HG02759 (cell line): ENCODE results near the gene OR1I1.
"Not testable (repeated sequence)": the region's sequence is repeated elsewhere in the genome, so short reads cannot be mapped to it uniquely, and the experiment has no call there.

ENCODE experiments used
- ATAC-seq: cut with Tn5 transposase; IDR thresholded peaks from one replicate; pipeline ENCODE4 v1.9.1; 2021; ENCODE audit warnings: mild to moderate bottlenecking, moderate library complexity; ENCODE audit not compliant: unreplicated experiment

Gene OR1I1

GRCh38 chr19:15097980-15098379 is 16.0 kb downstream of the OR1I1 start:
- not testable (repeated sequence) for ATAC-seq

GRCh38 chr19:15098460-15098859 is 16.4 kb downstream of the OR1I1 start:
- ATAC-seq = no peak

- ATAC-seq = no peak
These were observed 17.1 kb downstream of the OR1I1 start for GRCh38 chr19:15099017-15099582.

GRCh38 chr19:15101479-15102082 is 19.6 kb downstream of the OR1I1 start:
- no peak for ATAC-seq

- ATAC-seq = no peak
These were observed 22.0 kb downstream of the OR1I1 start for GRCh38 chr19:15104003-15104402.

GRCh38 chr19:15104411-15104810 is 22.4 kb downstream of the OR1I1 start:
- no peak for ATAC-seq

- ATAC-seq = no peak
These were observed 23.0 kb downstream of the OR1I1 start for GRCh38 chr19:15105044-15105443.

GRCh38 chr19:15107061-15108010 is 25.3 kb downstream of the OR1I1 start, which contains the start of gene SYDE1:
Gene SYDE1 (plus strand): TSS chr19:15107401. CDS start chr19:15107434, 33 bp downstream.
- ATAC-seq = no peak

- ATAC-seq = no peak
These were observed 26.3 kb downstream of the OR1I1 start for GRCh38 chr19:15108145-15108844.

GRCh38 chr19:15108845-15109767 is 27.1 kb downstream of the OR1I1 start:
- no peak for ATAC-seq

GRCh38 chr19:15109768-15110417 is 27.9 kb downstream of the OR1I1 start:
- ATAC-seq = no peak

GRCh38 chr19:15110418-15110815 is 28.4 kb downstream of the OR1I1 start:
- no peak for ATAC-seq

- ATAC-seq = no peak
These were observed 29.7 kb downstream of the OR1I1 start for GRCh38 chr19:15111758-15112157.

- ATAC-seq = no peak
These were observed 30.4 kb downstream of the OR1I1 start for GRCh38 chr19:15112385-15112784.

GRCh38 chr19:15113245-15114152 is 31.5 kb downstream of the OR1I1 start:
- ATAC-seq = no peak

- no peak for ATAC-seq
These were observed 32.1 kb downstream of the OR1I1 start for GRCh38 chr19:15114153-15114540.

GRCh38 chr19:15115080-15115479 is 33.1 kb downstream of the OR1I1 start:
- ATAC-seq = no peak

- ATAC-seq = no peak
These were observed 34.0 kb downstream of the OR1I1 start for GRCh38 chr19:15115762-15116615.
